ENCODE results near the gene CORIN.

Gene CORIN

GRCh38 chr4:47672696-47673095, 165.2 kb downstream of the CORIN start:
- no peak for DNase-seq

GRCh38 chr4:47669946-47670345, 167.9 kb downstream of the CORIN start:
- no peak for DNase-seq

- DNase-seq = peak; percentile 1
Observed at GRCh38 chr4:47668810-47669408, 169.0 kb downstream of the CORIN start.

- no peak for DNase-seq
Observed at GRCh38 chr4:47668256-47668655, 169.6 kb downstream of the CORIN start.

GRCh38 chr4:47667552-47667951, 170.3 kb downstream of the CORIN start:
- no peak for DNase-seq

- DNase-seq = no peak
Observed at GRCh38 chr4:47664051-47664826, 173.6 kb downstream of the CORIN start.

GRCh38 chr4:47662975-47663374, 174.9 kb downstream of the CORIN start:
- peak; percentile 2 for DNase-seq

GRCh38 chr4:47661741-47662140, 176.1 kb downstream of the CORIN start:
- DNase-seq = no peak

GRCh38 chr4:47659342-47659741, 178.5 kb downstream of the CORIN start:
- no peak for DNase-seq

- no peak for DNase-seq
Observed at GRCh38 chr4:47654972-47655693, 182.7 kb downstream of the CORIN start.

GRCh38 chr4:47652092-47652491, 185.8 kb downstream of the CORIN start:
- DNase-seq = no peak

- no peak for DNase-seq
Observed at GRCh38 chr4:47651231-47651630, 186.6 kb downstream of the CORIN start.

- DNase-seq = no peak
Observed at GRCh38 chr4:47650584-47651130, 187.2 kb downstream of the CORIN start.

- no peak for DNase-seq
Observed at GRCh38 chr4:47647544-47647943, 190.3 kb downstream of the CORIN start.

- DNase-seq = no peak
Observed at GRCh38 chr4:47647029-47647428, 190.8 kb downstream of the CORIN start.

- DNase-seq = no peak
Observed at GRCh38 chr4:47646372-47646771, 191.5 kb downstream of the CORIN start.

GRCh38 chr4:47643845-47644244, 194.0 kb downstream of the CORIN start:
- DNase-seq = no peak

- no peak for DNase-seq
Observed at GRCh38 chr4:47642985-47643760, 194.7 kb downstream of the CORIN start.

- DNase-seq = no peak
Observed at GRCh38 chr4:47642191-47642830, 195.6 kb downstream of the CORIN start.

GRCh38 chr4:47641755-47642154, 196.1 kb downstream of the CORIN start:
- DNase-seq = no peak

- DNase-seq = no peak
Observed at GRCh38 chr4:47640911-47641310, 197.0 kb downstream of the CORIN start.

GRCh38 chr4:47639531-47639930, 198.3 kb downstream of the CORIN start:
- no peak for DNase-seq
